Endothelial cell of umbilical vein (primary cell): ENCODE results near the gene CABCOCO1. TPM values are rescaled to one million over a fixed set of nuclear protein-coding genes. Genes with fewer than 3 reads are reported as not detected.
"Not testable (repeated sequence)": the region's sequence is repeated elsewhere in the genome, so short reads cannot be mapped to it uniquely, and the experiment has no call there.

Experiments used
- BruUV-seq: library from RNA; stranded (reverse); fragments of 400-500 nt; replicated peaks from 2 replicates; lab custom pipeline; 2021; lab: Mats Ljungman, UMichigan
- CTCF ChIA-PET: fragments of 300-600, 350-600 bp; sonication (Branson Sonifier 250); formaldehyde crosslinking; loops from one replicate; lab custom pipeline; 2021; ENCODE audit warnings: antibody characterized with exemption, inconsistent platforms; lab: Charles Lee
- POLR2A ChIA-PET: fragments of 300-600, 350-600 bp; sonication (Branson Sonifier 250); formaldehyde crosslinking; loops from one replicate; lab custom pipeline; 2021; ENCODE audit warnings: antibody characterized with exemption, inconsistent platforms; lab: Charles Lee
- DNase-seq: peaks from one replicate; pipeline ENCODE4 v3.0.0-alpha.2; 2011; ENCODE audit warnings: low read depth, low spot score
- FAIRE-seq: peaks from 2 replicates; lab custom pipeline; 2011; peaks lifted over from hg19 to GRCh38; lab: Jason Lieb, UNC
- H2AFZ ChIP-seq: 2 replicates; pipeline ENCODE4 v1.6.0; 2012; ENCODE audit warnings: low read depth, low read length, control low read depth, inconsistent platforms
- H3K27ac ChIP-seq: 2 replicates; pipeline ENCODE4 v1.5.1; 2011; ENCODE audit warnings: low read depth, mild to moderate bottlenecking, control low read depth, low read length, moderate library complexity; ENCODE audit not compliant: insufficient read depth
- H3K27me3 ChIP-seq, 2 experiments: 2 replicates each; pipeline versions ENCODE4 v1.6.0 to v1.6.1; 2011; ENCODE audit warnings: low read length in 2 of 2, mixed read lengths in 1 of 2; ENCODE audit not compliant: control insufficient read depth in 2 of 2, insufficient read depth in 2 of 2
- H3K36me3 ChIP-seq, 2 experiments: 2 replicates in 1 of 2; 3 replicates in 1 of 2; pipeline ENCODE4 v1.5.1; 2011; ENCODE audit warnings: low read length in 2 of 2, mild to moderate bottlenecking in 1 of 2, moderate library complexity in 1 of 2; ENCODE audit not compliant: control insufficient read depth in 2 of 2, insufficient read depth in 2 of 2; ENCODE audit errors: extremely low read depth in 1 of 2
- H3K4me1 ChIP-seq: 3 replicates; pipeline ENCODE4 v1.5.1; 2011; ENCODE audit warnings: mild to moderate bottlenecking, low read length; ENCODE audit not compliant: control insufficient read depth, insufficient read depth; ENCODE audit errors: extremely low read depth
- H3K4me2 ChIP-seq: 2 replicates; pipeline ENCODE4 v1.6.1; 2011; ENCODE audit warnings: low read length, control low read depth, mixed read lengths; ENCODE audit not compliant: insufficient read depth
- H3K4me3 ChIP-seq, 3 experiments: fragments of 200-600 bp in 1 of 3; sonication (generic), shearing (Covaris generic) in 1 of 3; replicated peaks in 1 of 3; 2 replicates each; pipeline ENCODE4 v1.5.1; 2011 to 2016; ENCODE audit warnings: control low read depth in 3 of 3, low read length in 3 of 3, mild to moderate bottlenecking in 2 of 3, inconsistent platforms in 1 of 3, low read depth in 1 of 3, moderate library complexity in 1 of 3; ENCODE audit not compliant: insufficient read depth in 1 of 3
- H3K79me2 ChIP-seq: 2 replicates; pipeline ENCODE4 v1.6.0; 2012; ENCODE audit warnings: low read length, inconsistent platforms; ENCODE audit not compliant: control insufficient read depth, insufficient read depth
- H3K9ac ChIP-seq: replicated peaks from 2 replicates; pipeline ENCODE3; 2011; ENCODE audit warnings: low read length, control low read depth; ENCODE audit not compliant: insufficient read depth; ENCODE audit errors: extremely low read depth
- H3K9me1 ChIP-seq: replicated peaks from 3 replicates; pipeline ENCODE4 v1.6.0; 2011; ENCODE audit warnings: mild to moderate bottlenecking, low read length; ENCODE audit not compliant: control insufficient read depth, insufficient read depth; ENCODE audit errors: extremely low read depth
- H3K9me3 ChIP-seq: replicated peaks from 2 replicates; pipeline ENCODE4 v1.5.1; 2012; ENCODE audit warnings: low read length, inconsistent platforms; ENCODE audit not compliant: control insufficient read depth, insufficient read depth
- H4K20me1 ChIP-seq: replicated peaks from 2 replicates; pipeline ENCODE3; 2011; ENCODE audit warnings: mild to moderate bottlenecking, low read length; ENCODE audit not compliant: control insufficient read depth, insufficient read depth; ENCODE audit errors: extremely low read depth
- GATA2 ChIP-seq: IDR thresholded peaks from 2 replicates; pipeline ENCODE4 v1.7.0; 2011; ENCODE audit warnings: low read depth, mild to moderate bottlenecking, moderate library complexity, mixed read lengths, low read length; ENCODE audit not compliant: insufficient read length, insufficient read depth
- dilution Hi-C: fragments of 300-500 bp; cut with MboI; formaldehyde crosslinking; loops from one replicate; pipeline ENCODE4 v1.15.0; 2019; ENCODE audit warnings: low sequenced_read_pairs; ENCODE audit not compliant: extremely low pct_ligation_motif_present
- intact Hi-C: fragments of 100-400 bp; cut with micrococcal nuclease; formaldehyde crosslinking; loops from one replicate; pipeline ENCODE4 v1.10.0; 2022
- polyA plus RNA-seq, 4 experiments: library from polyadenylated mRNA; depleted of rRNA in 3 of 4; stranded (reverse) in 3 of 4; unstranded in 1 of 4; fragments of >200 nt; gene quantifications; 2 replicates each; pipeline versions ENCODE4 v1.2.1 to v1.2.3, GENCODE V29; 2011 to 2012; ENCODE audit warnings: missing spikeins in 1 of 4
- total RNA-seq: library from RNA; stranded (reverse); gene quantifications from 2 replicates; pipeline ENCODE4 v1.2.3, GENCODE V29; 2021

The CABCOCO1 gene
- total and polyA plus RNA-seq, 2 donors (not counting 3 experiments of a cell fraction or from before 2014, with no cell fraction given): 0.06 to 1.3 TPM

GRCh38 chr10:61735882-61736281 lies 73.2 kb downstream of the CABCOCO1 start:
- Histone ChIP-seq H3K27me3 (no peaks in the 10 kb centered on the region), H3K4me1 (peaks cover 3% of the 10 kb centered on the region), H3K4me3 (no peak overlapping the region), H3K9me1 (no peaks in the 10 kb centered on the region), H3K4me2 (no peak overlapping the region), H3K79me2 (no peaks in the 10 kb centered on the region), H3K27ac (no peak overlapping the region), H3K36me3 (no peaks in the 10 kb centered on the region), H4K20me1 (no peaks in the 10 kb centered on the region), H3K9me3 (no peaks in the 10 kb centered on the region), H2AFZ (no peak overlapping the region), H3K9ac (no peak overlapping the region)
- FAIRE-seq: no peak
- POLR2A ChIA-PET: no interaction called here
- CTCF ChIA-PET: interaction anchor here (1.1 to 1.8 kb wide), 6 partner anchors 8 to 915 kb away, joined by 3 to 5 read pairs (median 4); no protein-coding TSS in a partner anchor
- dilution Hi-C loops: no loop called here
- no peak for DNase-seq
- no peak for TF ChIP-seq GATA2
- intact Hi-C loops: no loop called here
- no TSS peak for BruUV-seq

DNA sequence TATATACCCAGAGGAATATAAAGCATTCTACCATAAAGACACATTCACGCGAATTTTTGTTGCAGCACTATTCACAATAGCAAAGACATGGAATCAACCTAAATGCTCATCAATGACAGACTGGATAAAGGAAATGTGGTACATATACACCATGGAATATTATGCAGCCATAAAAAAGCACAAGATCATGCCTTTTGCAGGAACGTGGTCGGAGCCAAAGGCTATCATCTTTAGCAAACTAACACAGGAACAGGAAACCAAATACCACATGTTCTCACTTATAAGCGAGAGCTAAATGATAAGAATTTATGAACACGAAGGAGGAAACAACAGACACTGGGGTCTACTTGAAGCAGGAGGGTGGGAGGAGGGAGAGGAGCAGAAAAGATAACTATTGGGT lies 74.7 kb downstream of the CABCOCO1 start:
- not testable (repeated sequence) for H3K27ac ChIP-seq

More for the DNA sequence above, 74.7 kb downstream of the CABCOCO1 start:
- H3K9me1 ChIP-seq, H4K20me1 ChIP-seq, H3K9ac ChIP-seq, H3K79me2 ChIP-seq, BruUV-seq, DNase-seq, H3K27me3 ChIP-seq, CTCF ChIA-PET, H3K4me1 ChIP-seq, dilution Hi-C loops, H2AFZ ChIP-seq, H3K36me3 ChIP-seq, FAIRE-seq, H3K9me3 ChIP-seq, intact Hi-C loops, POLR2A ChIA-PET, H3K4me2 ChIP-seq, H3K4me3 ChIP-seq: not testable (repeated sequence)
